HepG2 (cell line): ENCODE measurements around the gene AFF4. TPM values are rescaled to one million over a fixed set of nuclear protein-coding genes. Genes with fewer than 3 reads are reported as not detected.

ENCODE experiments used
- AHDC1 ChIP-seq: sonication (generic); formaldehyde crosslinking; IDR thresholded peaks from 2 replicates; pipeline ENCODE4 v1.5.1; 2020; ENCODE audit warnings: mild to moderate bottlenecking, missing genetic modification reagents, borderline replicate concordance
- ATRX ChIP-seq: sonication (generic); formaldehyde crosslinking; IDR thresholded peaks from 2 replicates; pipeline ENCODE4 v1.4.0; 2020; ENCODE audit warnings: missing genetic modification reagents, borderline replicate concordance
- BRCA1 ChIP-seq: sonication (generic); formaldehyde crosslinking; IDR thresholded peaks from 2 replicates; pipeline ENCODE4 v1.4.0; 2020; ENCODE audit warnings: missing genetic modification reagents
- BRF2 ChIP-seq: sonication (generic); formaldehyde crosslinking; IDR thresholded peaks from 2 replicates; pipeline ENCODE4 v1.8.1; 2022; ENCODE audit warnings: mild to moderate bottlenecking, missing genetic modification reagents
- GATA4 ChIP-seq: sonication (generic); IDR thresholded peaks from 2 replicates; pipeline ENCODE4 v1.6.1; 2016; ENCODE audit warnings: antibody characterized with exemption, low read depth, borderline replicate concordance
- HNRNPUL1 ChIP-seq: fragments of 200-400 bp; formaldehyde crosslinking; IDR thresholded peaks from 2 replicates; pipeline ENCODE4 v1.6.1; 2017; ENCODE audit warnings: low read depth, mild to moderate bottlenecking, low read length, moderate library complexity
- NBN ChIP-seq: fragments of 450-650 bp; conservative IDR thresholded peaks from 2 replicates; pipeline ENCODE4 v1.6.1; 2017
- NFYC ChIP-seq: IDR thresholded peaks from 2 replicates; pipeline ENCODE4 v1.6.1; 2016; ENCODE audit warnings: missing genetic modification reagents, missing compliant biosample characterization
- PHF5A ChIP-seq: IDR thresholded peaks from one replicate; pipeline ENCODE4 v1.6.1; 2018; ENCODE audit warnings: low read depth, missing genetic modification reagents; ENCODE audit not compliant: unreplicated experiment
- RFXANK ChIP-seq: IDR thresholded peaks from 2 replicates; pipeline ENCODE4 v1.6.1; 2016
- RORA ChIP-seq: sonication (generic); formaldehyde crosslinking; IDR thresholded peaks from 2 replicates; pipeline ENCODE4 v1.5.0; 2020; ENCODE audit warnings: mild to moderate bottlenecking, missing genetic modification reagents, moderate library complexity
- ZBTB20 ChIP-seq: sonication (generic); formaldehyde crosslinking; IDR thresholded peaks from 2 replicates; pipeline ENCODE4 v1.8.1; 2023; ENCODE audit warnings: missing genetic modification reagents, low read depth, mild to moderate bottlenecking, borderline replicate concordance
- ZBTB7B ChIP-seq: sonication (generic); formaldehyde crosslinking; IDR thresholded peaks from 2 replicates; pipeline ENCODE4 v1.4.0; 2020; ENCODE audit warnings: missing genetic modification reagents
- ZC3H13 ChIP-seq: sonication (generic); formaldehyde crosslinking; IDR thresholded peaks from 2 replicates; pipeline ENCODE4 v1.8.1; 2023; ENCODE audit warnings: mild to moderate bottlenecking, missing genetic modification reagents, moderate library complexity
- ZNF317 ChIP-seq: sonication (generic); formaldehyde crosslinking; IDR thresholded peaks from 2 replicates; pipeline ENCODE4 v1.5.0; 2020; ENCODE audit warnings: mild to moderate bottlenecking, missing genetic modification reagents
- ZNF367 ChIP-seq: sonication (generic); formaldehyde crosslinking; IDR thresholded peaks from 2 replicates; pipeline ENCODE4 v1.4.0; 2020; ENCODE audit warnings: missing genetic modification reagents, borderline replicate concordance
- ZNF431 ChIP-seq: sonication (generic); formaldehyde crosslinking; IDR thresholded peaks from 2 replicates; pipeline ENCODE4 v1.9.0; 2022; ENCODE audit warnings: missing genetic modification reagents, low read depth, mild to moderate bottlenecking, borderline replicate concordance
- ZNF615 ChIP-seq: sonication (generic); formaldehyde crosslinking; IDR thresholded peaks from 2 replicates; pipeline ENCODE4 v1.5.0; 2020; ENCODE audit warnings: mild to moderate bottlenecking, missing genetic modification reagents, borderline replicate concordance
- ZNF772 ChIP-seq: sonication (generic); formaldehyde crosslinking; IDR thresholded peaks from 2 replicates; pipeline ENCODE4 v1.5.0; 2020; ENCODE audit warnings: mild to moderate bottlenecking, missing genetic modification reagents
- ZNF777 ChIP-seq: sonication (generic); formaldehyde crosslinking; IDR thresholded peaks from 2 replicates; pipeline ENCODE4 v1.4.0; 2020; ENCODE audit warnings: missing genetic modification reagents
- ZNF83 ChIP-seq: sonication (generic); formaldehyde crosslinking; IDR thresholded peaks from 2 replicates; pipeline ENCODE4 v1.4.0; 2020; ENCODE audit warnings: missing genetic modification reagents, mild to moderate bottlenecking, borderline replicate concordance
- polyA plus RNA-seq, 8 experiments: library from polyadenylated mRNA; depleted of rRNA in 3 of 8; stranded (reverse) in 7 of 8; unstranded in 1 of 8; fragments of >200 nt; fragmentation: Illumina TruSeq in 4 of 8; extraction: Trizol in 4 of 8; gene quantifications; 2 replicates each; pipeline versions ENCODE4 v1.2.1 to v1.2.3, GENCODE V29; 2011 to 2016; ENCODE audit warnings: low read depth in 4 of 8, missing spikeins in 1 of 8, mixed read lengths in 1 of 8; ENCODE audit not compliant: insufficient read depth in 1 of 8
- total RNA-seq, 5 experiments: library from RNA; depleted of rRNA; stranded (reverse); fragments of >200 nt; fragmentation: Illumina TruSeq; extraction: Trizol; gene quantifications; 2 replicates each; pipeline ENCODE4 v1.2.3, GENCODE V29; 2016; ENCODE audit warnings: low read depth in 1 of 5
- TF ChIP-seq, protein P1 (sequence below): sonication (generic); formaldehyde crosslinking; IDR thresholded peaks from 2 replicates; pipeline ENCODE4 v1.4.0; 2020; ENCODE audit warnings: missing genetic modification reagents, borderline replicate concordance
- TF ChIP-seq, protein P2 (sequence below): sonication (generic); formaldehyde crosslinking; IDR thresholded peaks from 2 replicates; pipeline ENCODE4 v1.4.0; 2020; ENCODE audit warnings: missing genetic modification reagents

The AFF4 gene
- total and polyA plus RNA-seq, 2 of the 13 experiments (the other 11 are each of a cell fraction or from before 2014, with no cell fraction given): 22.1 to 25.5 TPM

- TF ChIP-seq ZNF83 (CRISPR knock-in tag) (0 out of 2 replicates have a peak, but pooled peaks have one; percentile 74), RFXANK (CRISPR knock-in tag) (no peak), ZBTB20 (no peak), HNRNPUL1 (no peak), GATA4 (no peak), ATRX (CRISPR knock-in tag) (no peak), ZBTB7B (CRISPR knock-in tag) (peak; percentile 14; the same call in 1 of the 2 replicates), PHF5A (CRISPR knock-in tag) (no peak), ZNF772 (CRISPR knock-in tag) (no peak), ZNF615 (CRISPR knock-in tag) (no peak), RORA (CRISPR knock-in tag) (no peak), ZC3H13 (no peak), NBN (no peak), NFYC (no peak), ZNF367 (CRISPR knock-in tag) (no peak), ZNF431 (0 out of 2 replicates have a peak, but pooled peaks have one; percentile 27), BRCA1 (no peak), ZNF777 (CRISPR knock-in tag) (no peak), AHDC1 (CRISPR knock-in tag) (0 out of 2 replicates have a peak, but pooled peaks have one; percentile 39), BRF2 (CRISPR knock-in tag) (no peak), ZNF317 (CRISPR knock-in tag) (no peak)
- TF ChIP-seq, protein P1, sequence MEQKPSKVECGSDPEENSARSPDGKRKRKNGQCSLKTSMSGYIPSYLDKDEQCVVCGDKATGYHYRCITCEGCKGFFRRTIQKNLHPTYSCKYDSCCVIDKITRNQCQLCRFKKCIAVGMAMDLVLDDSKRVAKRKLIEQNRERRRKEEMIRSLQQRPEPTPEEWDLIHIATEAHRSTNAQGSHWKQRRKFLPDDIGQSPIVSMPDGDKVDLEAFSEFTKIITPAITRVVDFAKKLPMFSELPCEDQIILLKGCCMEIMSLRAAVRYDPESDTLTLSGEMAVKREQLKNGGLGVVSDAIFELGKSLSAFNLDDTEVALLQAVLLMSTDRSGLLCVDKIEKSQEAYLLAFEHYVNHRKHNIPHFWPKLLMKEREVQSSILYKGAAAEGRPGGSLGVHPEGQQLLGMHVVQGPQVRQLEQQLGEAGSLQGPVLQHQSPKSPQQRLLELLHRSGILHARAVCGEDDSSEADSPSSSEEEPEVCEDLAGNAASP (CRISPR knock-in tag): no peak
- TF ChIP-seq, protein P2, sequence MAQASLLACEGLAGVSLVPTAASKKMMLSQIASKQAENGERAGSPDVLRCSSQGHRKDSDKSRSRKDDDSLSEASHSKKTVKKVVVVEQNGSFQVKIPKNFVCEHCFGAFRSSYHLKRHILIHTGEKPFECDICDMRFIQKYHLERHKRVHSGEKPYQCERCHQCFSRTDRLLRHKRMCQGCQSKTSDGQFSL (CRISPR knock-in tag): no peak
Observed at GRCh38 chr5:132865668-132866341, 97.6 kb downstream of the AFF4 start (continued).
